ENCODE measurements around the gene TSPAN6.

- peak; percentile 71 for TF ChIP-seq CTCF (IDR thresholded peaks at IDR 0.05)
- no peak for TF ChIP-seq ZFX (IDR thresholded peaks at IDR 0.05; ENCODE audit: borderline replicate concordance)
Observed at GRCh38 chrX:100685284-100685996, 48.8 kb upstream of the TSPAN6 start.
